Activated naive CD4-positive, alpha-beta T cell (primary cell): ENCODE measurements around the gene ALPP.
"Not testable (repeated sequence)": the region's sequence is repeated elsewhere in the genome, so short reads cannot be mapped to it uniquely, and the experiment has no call there.

Experiments
- DNase-seq, 4 experiments: peaks; one replicate each; lab custom pipeline; 2025; lab: John Stamatoyannopoulos, UW

Gene ALPP

GRCh38 chr2:232422051-232422450 lies 43.5 kb downstream of the ALPP start:
- no peak for DNase-seq

- not testable (repeated sequence) for DNase-seq
Measured at GRCh38 chr2:232422996-232423395, 44.4 kb downstream of the ALPP start.

GRCh38 chr2:232423407-232423806 lies 44.9 kb downstream of the ALPP start:
- not testable (repeated sequence) for DNase-seq

- DNase-seq = no peak
Measured at GRCh38 chr2:232431705-232432590, 53.4 kb downstream of the ALPP start.
